Measurements from ENCODE around the gene CRELD2. TPM values are rescaled to one million over a fixed set of nuclear protein-coding genes. Genes with fewer than 3 reads are reported as not detected.

Gene CRELD2
- total and polyA plus RNA-seq, 2 of the 8 experiments (the other 6 are each of a cell fraction or from before 2014, with no cell fraction given), result 24.5 to 36.6 TPM

DNA sequence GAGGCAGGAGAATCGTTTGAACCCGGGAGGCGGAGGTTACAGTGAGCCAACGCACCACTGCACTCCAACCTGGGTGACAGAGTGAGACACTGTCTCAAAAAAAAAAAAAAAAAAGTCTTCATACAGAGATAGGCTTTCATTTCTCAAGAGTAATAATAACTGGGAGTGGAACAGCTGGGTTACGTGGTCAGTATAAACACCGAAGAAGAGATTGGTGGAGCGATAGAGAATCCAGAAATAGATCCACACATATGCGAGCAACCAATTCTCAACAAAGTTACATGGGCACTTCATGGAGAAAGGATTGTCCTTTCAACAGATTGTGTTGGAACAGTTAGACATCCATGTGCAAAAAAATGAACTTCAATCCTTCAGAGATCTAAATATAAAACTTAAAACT is 40.2 kb upstream of the CRELD2 start:
- Histone ChIP-seq H4K5ac (ENCODE audit: insufficient read length, low read depth, low read length) (no peak overlapping the region), H3K27ac (ENCODE audit: low read depth, low read length) (no peak overlapping the region), H3K23ac (ENCODE audit: insufficient read length) (no peak overlapping the region), H4K91ac (replicated peaks; ENCODE audit: insufficient read length, low read length) (no peak overlapping the region), H2BK12ac (ENCODE audit: low read depth, low read length) (no peak overlapping the region), H3K27me3 (replicated peaks in 1 of 4; ENCODE audit: control insufficient read depth in 3 of 4, extremely low read depth in 1 of 4, insufficient read depth in 3 of 4, low read length in 3 of 4) (no peaks in the 10 kb centered on the region), H3K4me2 (ENCODE audit: insufficient read depth in 1 of 2, low read depth in 2 of 2, low read length in 2 of 2) (no peak overlapping the region), H3K9ac (replicated peaks in 1 of 4; ENCODE audit: extremely low read depth in 1 of 4, low read depth in 3 of 4, low read length in 3 of 4) (no peak overlapping the region), H2BK5ac (ENCODE audit: low read depth, low read length) (no peak overlapping the region), H3K18ac (ENCODE audit: extremely low read depth, low read length) (no peak overlapping the region), H3K4me3 (ENCODE audit: extremely low read depth in 1 of 4, insufficient read depth in 2 of 4, low read depth in 3 of 4, low read length in 4 of 4) (no peak overlapping the region), H4K8ac (ENCODE audit: extremely low read depth, insufficient read depth, low read length) (no peak overlapping the region), H3K9me3 (ENCODE audit: insufficient read depth in 2 of 2, low read depth in 1 of 2, low read length in 1 of 2) (peaks cover 0 to 3% of the 10 kb centered on the region in 2 experiments; a peak in 1 of 4 replicates), H3K4me1 (replicated peaks in 1 of 4; ENCODE audit: control insufficient read depth in 3 of 4, insufficient read depth in 4 of 4, low read length in 3 of 4) (no peaks in the 10 kb centered on the region), H3K23me2 (ENCODE audit: low read depth, low read length) (no peaks in the 10 kb centered on the region), H2AK5ac (ENCODE audit: low read depth, low read length) (no peak overlapping the region), H3K56ac (replicated peaks; ENCODE audit: insufficient read length, low read depth, low read length) (no peak overlapping the region), H2AFZ (ENCODE audit: low read length) (no peak overlapping the region), H3K14ac (ENCODE audit: insufficient read length) (no peak overlapping the region), H4K20me1 (replicated peaks in 1 of 2; ENCODE audit: control insufficient read depth in 1 of 2, insufficient read depth in 2 of 2, low read length in 2 of 2) (peaks cover 6 to 12% of the 10 kb centered on the region in 2 experiments), H3K36me3 (ENCODE audit: control insufficient read depth in 2 of 4, insufficient read depth in 4 of 4, low read length in 3 of 4) (0 out of 8 replicates have a peak, but pooled peaks cover 0 to 2% (median 0%) of the 10 kb centered on the region in 4 experiments), H3K79me1 (ENCODE audit: low read depth, low read length) (peaks cover 6% of the 10 kb centered on the region), H2BK20ac (ENCODE audit: low read length) (no peak overlapping the region), H2BK120ac (replicated peaks; ENCODE audit: low read depth, low read length) (no peak overlapping the region), H3K4ac (replicated peaks; ENCODE audit: insufficient read length, low read depth, low read length) (no peak overlapping the region), H2BK15ac (ENCODE audit: low read length) (no peak overlapping the region), H3K79me2 (ENCODE audit: control insufficient read depth in 1 of 2, insufficient read depth in 2 of 2, low read length in 2 of 2) (peaks cover 0 to 70% of the 10 kb centered on the region in 2 experiments; a peak in 3 of 4 replicates)
- DNase-seq (ENCODE audit: low read depth in 1 of 2, low spot score in 2 of 2) (no peak), FAIRE-seq (no peak)
- TF ChIP-seq SP1 (IDR thresholded peaks at IDR 0.05; ENCODE audit: low read depth, low read length) (no peak), HDAC6 (IDR thresholded peaks at IDR 0.05; ENCODE audit: low read depth, low read length) (no peak), JUN (IDR thresholded peaks at IDR 0.05; ENCODE audit: low read depth, low read length) (no peak), SUZ12 (IDR thresholded peaks at IDR 0.05; ENCODE audit: low read length) (no peak), SP4 (IDR thresholded peaks at IDR 0.05; ENCODE audit: low read length) (no peak), TAF1 (IDR thresholded peaks at IDR 0.05; ENCODE audit: low read depth, low read length) (no peak), EP300 (IDR thresholded peaks at IDR 0.05; ENCODE audit: borderline replicate concordance in 1 of 2, low read depth in 2 of 2, low read length in 2 of 2) (no peak)
- ChIA-PET CTCF (ENCODE audit: partially characterized antibody) (interaction anchor here (0.7 kb wide), 1 partner anchor 9 kb away, joined by 4 read pairs; no protein-coding TSS in a partner anchor), POLR2A (ENCODE audit: partially characterized antibody) (no interaction called here)
- 97% methylated on average over 7 of the region's 8 CpGs; no CpG with 5 or more reads in 1 of the 2 experiments for WGBS, 2 experiments (ENCODE audit: extremely low coverage in 1 of 2, insufficient coverage in 1 of 2, insufficient read length in 1 of 2, insufficient replicate concordance in 2 of 2, low coverage in 1 of 2, low lambda C conversion rate in 2 of 2, missing lambda C conversion rate in 1 of 2)
